ENCODE measurements around the gene ZNF256.

Gene ZNF256

DNA sequence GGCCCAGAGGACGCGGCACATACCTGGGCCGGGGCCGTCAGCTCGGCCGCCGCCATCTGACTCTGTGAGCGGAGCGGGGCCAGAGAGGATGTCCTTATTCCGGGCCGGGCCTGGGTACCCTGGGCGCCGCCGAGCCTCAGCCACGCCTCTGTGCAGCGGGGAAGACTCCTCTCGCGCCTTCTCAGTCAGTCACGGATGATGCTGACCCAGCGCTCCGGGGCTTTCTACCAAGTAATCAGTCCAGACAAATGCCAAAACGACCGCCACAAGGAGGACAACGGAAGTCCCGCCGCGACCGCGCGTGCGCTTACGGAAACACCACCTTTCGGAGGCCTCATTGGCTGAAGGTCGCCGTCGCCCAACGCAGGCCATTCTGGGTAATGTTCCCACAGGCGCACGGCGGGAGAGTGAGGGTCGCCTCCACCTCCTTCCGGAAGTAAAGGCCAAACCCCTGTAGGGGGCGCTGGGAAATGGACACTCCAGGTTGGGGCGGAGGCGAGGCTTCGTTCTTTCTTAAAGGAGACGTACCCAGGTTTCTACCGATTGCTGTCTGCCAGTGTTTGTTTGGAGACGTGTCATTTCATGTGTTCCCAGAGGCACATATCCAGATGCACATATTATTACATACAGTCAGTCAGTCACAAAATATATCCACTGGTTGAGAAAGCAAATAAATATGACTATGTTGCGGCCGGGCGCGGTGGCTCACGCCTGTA lies at the start of gene ZNF256:
ZNF256 (minus strand) TSS at position 288 of the 716 bp plus-strand sequence; CDS start at position 56, 232 bp downstream.
- peak; percentile 92 to 94 for DNase-seq

DNA sequence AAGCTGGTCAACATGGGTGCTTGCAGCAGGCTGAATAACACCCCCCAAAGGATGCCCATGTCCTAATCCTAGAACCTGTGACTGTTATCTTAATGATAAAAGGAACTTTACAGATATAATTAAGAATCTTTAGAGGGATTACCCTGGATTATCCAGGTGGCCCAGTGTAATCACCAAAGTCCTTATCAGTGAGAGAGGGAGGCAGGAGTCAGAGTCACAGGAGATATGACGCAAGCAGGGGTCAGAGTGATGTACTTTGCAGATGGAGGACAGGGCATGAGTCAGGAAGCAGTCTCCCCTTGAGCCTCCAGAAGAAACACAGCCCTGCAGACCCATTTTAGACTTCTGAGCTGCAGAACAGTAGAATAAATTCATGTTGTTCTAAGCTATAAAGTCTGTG lies 45.3 kb upstream of the ZNF256 start:
- DNase-seq, result no peak

DNA sequence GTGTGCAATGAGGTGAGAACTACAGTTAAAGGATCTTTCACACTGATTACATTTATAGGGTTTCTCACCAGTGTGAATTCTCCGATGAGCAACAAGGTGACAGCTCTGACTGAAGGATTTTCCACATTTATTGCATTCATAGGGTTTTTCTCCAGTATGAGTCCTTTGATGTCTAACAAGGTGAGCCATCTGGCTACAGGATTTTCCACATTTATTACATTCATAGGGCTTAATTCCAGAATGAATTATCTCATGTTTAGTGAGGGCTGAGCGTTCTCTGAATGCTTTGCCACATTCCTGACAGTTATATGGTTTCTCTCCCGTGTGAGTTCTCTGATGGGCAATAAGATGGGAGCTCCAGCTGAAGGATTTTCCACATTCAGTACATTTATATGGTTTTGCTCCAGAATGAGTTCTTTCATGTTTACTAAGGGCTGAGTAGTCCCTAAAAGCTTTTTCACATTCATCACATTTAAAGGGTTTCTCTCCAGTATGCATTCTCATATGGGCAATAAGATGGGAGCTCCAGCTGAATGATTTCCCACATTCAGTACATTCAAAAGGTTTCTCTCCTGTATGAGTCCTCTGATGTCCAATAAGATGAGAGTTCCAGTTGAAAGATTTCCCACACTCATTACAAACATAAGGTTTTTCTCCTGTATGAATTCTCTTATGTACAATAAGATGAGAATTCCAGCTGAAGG lies 31.2 kb upstream of the ZNF256 start:
- no peak for DNase-seq

DNA sequence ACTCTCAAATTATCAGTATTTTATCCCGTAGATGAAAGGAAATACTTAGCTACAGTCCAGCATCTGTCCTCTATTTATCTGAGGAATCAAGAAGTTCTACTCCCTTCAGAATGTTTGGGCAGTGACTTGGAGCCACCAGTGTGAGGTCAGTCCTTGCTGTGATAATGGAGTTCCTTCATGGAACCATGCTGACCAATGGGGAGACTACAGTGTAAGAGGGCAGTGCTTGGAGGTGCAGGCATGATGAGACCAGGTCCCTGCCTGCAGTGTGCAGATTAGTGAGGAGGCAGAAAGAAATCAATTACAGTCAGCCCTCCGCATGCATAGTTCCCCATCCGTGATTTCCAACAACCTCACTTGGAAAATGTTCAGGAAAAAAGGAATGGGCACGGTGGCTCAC lies 26.9 kb upstream of the ZNF256 start, which contains the start of gene C19orf18:
C19orf18 (minus strand) TSS at position 101 of the 400 bp plus-strand sequence. CDS start 102 bp downstream, outside the sequence.
- DNase-seq, result no peak

DNA sequence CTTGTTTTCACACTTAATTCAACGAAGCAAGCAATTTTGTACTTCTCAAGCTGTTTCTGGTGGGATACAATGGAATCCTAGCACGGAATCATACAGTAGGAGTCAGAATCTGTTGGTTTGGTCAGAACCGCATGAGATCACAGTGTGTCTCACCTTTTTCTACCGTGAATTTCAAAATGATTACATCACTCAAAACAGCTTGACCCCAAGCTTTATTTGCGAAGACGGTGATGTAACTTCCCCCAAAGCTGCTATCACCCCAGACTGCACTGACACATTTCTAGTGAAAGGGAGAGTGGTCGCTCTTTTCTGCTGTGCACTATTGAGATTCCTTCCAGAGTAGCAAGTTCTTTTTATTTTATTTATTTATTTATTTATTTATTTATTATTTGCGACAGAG lies 17.3 kb upstream of the ZNF256 start:
- DNase-seq, result no peak

DNA sequence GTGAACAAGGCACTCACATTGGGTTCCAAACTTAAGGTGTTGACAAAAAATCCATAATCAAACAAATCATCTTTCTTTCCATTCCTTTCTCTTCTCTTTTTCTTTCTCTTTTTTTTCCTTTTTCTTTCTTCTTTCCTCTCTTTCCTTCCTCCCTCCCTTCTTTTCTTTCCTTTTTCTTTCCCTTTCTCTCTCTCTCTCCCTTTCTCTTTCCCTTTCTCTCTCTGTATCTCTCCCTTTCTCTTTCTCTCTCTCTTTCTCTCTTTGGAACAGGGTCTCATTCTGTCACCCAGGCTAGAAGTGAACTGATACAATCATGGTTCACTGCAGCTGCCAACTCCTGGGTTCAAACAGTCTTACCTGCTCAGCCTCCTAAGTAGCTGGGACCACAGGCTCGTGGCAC lies 14.3 kb upstream of the ZNF256 start:
- no peak for DNase-seq

DNA sequence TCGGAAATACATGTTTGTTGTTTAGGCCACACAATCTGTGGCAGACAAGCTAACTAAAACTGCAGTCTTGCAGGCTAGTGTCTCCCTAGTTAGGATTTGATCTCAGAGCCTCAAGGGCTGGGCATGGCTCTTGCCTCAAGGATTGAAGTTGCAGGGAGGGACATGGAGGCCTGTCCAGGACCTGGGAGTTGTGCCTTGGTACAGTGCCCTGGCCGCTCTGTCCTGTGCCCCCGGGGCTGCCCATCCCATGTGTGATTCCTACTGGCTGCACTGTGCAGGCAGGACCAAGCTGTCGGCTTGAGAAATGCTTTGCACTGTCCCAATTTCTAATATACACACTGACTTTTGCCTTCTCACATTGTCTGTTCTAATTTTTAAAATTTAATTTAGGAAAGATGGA lies 7.5 kb upstream of the ZNF256 start:
- no peak for DNase-seq

DNA sequence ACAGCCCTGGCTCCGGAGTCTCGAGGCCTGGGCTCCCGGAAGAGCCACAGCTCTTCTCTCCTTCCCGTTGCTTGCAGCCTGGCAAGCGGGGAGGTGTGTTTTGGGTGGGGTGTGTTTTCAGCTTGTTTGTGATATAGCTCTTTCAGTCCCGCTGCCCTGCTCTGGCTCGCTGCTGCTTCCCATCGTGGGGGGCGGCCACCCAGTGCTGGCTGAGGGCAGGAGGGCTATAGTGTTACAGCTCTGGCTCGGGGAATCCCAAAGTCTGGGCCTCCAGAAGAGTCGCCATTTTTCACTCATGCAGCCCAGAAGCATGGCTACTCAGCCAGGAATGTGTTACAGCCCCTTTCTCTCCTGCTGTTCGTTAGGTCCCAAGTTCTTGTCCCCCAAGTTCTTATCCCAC lies 2.2 kb upstream of the ZNF256 start:
- no peak for DNase-seq

DNA sequence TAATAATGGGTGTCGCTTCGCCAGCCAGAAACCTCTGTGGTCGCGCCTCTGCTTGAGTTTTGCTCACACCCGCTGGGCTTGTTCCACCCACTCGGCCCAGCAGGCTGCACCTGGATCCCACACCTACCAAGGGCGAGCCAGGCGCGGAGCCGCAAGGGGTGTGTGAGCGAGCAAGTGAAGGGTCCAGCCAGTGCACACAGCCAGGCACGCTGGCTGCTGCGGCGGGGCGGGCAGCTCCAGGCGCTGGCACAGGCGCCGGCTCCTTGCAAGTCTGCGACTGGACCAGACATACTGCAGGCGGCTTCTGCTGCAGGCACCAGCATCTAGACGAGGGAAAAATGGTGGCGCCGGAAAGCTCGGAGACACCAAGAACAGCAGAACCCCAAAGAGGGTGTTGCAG lies 1.8 kb upstream of the ZNF256 start:
- DNase-seq, result no peak

DNA sequence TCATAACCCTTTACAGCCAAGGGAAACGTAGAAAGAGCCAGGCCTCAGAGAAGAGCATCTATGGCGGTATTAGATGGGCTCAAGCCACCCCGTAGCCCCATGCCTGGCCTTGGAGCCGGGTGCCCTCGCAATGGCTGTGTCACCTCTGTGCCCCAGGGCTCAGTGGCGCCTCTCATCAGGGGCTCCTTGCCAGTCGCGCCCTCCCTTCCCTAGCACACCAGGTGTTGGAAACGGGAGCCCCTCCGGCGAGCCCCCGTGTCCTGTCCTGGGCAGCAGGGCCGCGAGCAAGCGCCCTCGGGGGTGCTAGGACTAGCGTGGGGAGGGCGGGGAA lies 453 bp downstream of the ZNF256 start:
- no peak for DNase-seq

DNA sequence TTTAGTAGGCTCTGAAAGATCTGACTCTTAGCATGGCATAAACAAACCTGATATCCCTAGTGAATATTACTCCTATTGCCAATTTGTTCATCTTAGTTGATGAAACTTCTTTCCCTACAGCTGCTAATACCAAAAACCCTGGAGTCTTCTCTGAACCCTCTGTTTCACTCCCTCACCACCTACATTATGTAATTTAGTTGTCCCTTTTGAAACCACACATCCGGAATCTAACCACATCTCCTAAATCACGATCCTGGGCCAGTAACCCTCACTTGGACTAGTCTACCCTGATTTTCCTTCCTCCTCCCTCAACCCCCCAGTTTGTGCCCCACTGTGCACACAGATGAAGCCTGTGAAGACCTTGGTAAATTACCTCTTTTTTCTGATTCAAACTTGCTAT lies 1.2 kb downstream of the ZNF256 start:
- DNase-seq, result no peak

DNA sequence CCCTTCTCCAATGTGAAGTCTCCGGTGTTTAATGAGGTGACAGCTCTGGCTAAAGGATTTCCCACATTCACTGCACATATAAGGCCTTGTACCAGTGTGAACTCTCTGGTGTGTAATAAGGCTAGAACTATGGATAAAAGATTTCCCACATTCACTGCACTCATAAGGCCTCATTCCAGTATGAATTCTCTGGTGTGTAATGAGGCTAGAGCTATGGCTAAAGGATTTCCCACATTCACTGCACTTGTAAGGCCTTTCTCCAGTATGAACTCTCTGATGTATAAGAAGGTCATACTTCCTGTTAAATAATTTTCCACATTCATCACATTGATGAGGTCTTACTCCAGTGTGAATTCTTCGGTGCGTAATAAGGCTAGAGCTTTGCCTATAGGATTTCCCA lies 5.9 kb downstream of the ZNF256 start:
- DNase-seq, result no peak

DNA sequence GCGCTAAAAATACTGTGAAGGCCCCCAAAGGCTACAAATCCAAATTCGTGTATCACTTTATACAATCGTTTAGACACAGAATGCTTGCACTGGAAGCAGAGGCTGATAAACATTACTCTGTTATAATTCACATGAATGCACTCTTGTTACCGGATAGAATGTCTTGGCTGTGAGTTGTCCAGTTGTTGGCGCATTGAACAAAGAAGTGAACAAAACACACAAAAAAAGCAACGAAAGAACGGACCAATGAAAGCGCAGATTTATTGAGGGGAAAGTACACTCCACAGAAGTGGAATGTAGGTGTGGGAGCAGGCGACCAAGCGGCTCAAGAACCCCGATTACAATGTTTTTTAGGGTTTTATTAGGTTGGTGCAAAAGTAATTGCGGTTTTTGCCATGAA lies 11.8 kb downstream of the ZNF256 start:
- DNase-seq, result no peak

DNA sequence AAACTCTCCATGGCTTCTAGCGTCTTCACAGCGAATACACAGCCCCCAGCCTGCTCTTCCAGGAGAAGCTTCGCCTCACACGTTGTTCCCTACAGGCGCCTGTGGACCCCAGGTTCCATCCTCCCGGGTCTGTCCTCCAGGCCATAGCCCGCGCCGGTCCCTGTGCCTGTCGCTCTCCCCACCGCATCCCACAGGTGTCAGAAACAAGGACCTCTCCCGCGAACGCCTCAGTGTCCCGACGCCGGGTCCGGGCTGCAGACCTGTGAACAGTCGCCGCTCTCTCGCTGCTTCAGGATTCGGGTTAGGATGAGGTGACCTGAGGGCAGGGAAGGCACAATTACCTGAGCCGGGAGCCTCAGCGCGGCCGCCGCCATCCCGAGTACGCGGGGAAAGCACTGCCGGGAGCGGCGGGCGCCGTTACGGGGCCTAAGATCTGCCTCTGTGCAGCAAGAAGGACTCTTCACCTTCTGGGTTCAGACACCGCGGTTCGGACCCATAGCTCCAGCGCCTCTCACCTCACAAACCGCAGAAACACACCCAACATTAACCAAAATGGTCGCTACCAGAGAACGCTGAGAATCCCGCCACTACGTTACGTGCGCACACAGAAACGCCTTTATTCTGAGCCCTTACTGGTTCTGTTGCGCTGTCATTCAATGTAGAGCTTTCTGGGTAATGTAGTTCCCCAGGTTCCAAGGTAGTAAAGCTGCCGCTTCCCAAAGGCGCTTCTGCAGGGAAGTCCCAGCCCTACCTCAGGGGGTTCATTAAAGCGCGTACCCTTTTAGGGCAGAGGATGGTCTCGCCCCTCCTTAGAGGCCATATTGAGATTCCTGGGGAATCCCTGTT lies 12.5 kb downstream of the ZNF256 start, which contains the start of gene ZNF418:
ZNF418 (minus strand) TSS at position 583 of the 846 bp plus-strand sequence. CDS start 1,580 bp downstream, outside the sequence.
- DNase-seq, result peak; percentile 43 to 50

DNA sequence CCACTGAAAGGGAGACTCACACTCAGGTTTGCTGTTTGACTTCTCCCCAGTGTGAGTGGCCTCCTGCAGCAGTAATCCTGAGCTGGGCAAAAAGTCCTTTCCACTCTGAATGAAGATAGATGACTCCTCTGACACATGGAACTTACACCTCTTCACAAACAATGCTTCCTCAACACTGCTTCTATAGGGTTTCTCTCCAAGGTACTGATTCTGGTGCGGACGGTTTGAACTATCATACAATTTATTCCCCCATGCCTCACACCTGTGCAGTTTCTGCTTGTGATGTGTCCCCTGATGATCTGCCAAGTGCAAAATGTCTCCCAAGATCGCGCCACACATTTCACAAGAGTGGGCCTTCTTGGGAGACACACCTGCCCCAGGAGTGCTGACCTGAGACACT lies 19.9 kb downstream of the ZNF256 start:
- DNase-seq, result no peak

DNA sequence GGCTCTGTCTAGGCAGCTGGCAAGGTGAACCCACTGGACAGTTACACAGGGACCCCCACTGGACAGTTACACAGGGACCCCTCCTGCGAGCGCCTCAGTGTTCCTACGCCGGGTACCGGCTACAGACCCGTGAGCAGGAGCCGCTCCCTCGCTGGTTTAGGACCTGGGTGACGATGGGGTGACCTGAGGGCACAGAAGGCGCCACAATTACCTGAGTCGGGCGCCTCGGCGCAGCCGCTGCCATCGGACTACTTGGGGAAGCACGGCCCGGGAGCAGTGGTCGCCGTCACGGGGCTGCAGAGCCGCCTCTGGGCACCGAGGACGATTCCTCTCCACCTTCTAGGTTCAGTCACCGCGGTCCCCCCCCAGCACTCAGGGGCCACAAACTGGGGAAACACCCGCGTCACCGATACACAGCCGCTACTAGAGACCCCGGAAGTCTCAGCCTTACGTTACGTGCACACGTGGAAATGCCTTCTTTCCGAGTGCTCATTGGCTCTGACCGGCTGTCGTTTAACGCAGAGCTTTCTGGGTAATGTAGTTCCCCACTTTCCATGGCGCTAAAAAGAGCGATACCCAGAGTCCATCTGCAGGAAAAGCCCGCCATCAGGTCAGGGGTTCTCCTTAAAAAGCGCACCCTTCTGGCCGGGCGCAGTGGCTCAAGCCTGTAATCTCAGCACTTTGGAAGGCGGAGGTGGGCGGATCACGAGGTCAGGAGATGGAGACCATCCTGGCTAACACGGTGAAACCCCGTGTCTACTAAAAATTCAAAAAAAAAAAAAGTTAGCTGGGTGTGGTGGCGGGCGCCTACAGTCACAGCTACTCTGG lies 31.1 kb downstream of the ZNF256 start, which contains the start of gene ZNF417:
ZNF417 (minus strand) TSS at position 425 of the 828 bp plus-strand sequence; CDS start at position 244, 181 bp downstream.
- peak; percentile 80 to 84 for DNase-seq

DNA sequence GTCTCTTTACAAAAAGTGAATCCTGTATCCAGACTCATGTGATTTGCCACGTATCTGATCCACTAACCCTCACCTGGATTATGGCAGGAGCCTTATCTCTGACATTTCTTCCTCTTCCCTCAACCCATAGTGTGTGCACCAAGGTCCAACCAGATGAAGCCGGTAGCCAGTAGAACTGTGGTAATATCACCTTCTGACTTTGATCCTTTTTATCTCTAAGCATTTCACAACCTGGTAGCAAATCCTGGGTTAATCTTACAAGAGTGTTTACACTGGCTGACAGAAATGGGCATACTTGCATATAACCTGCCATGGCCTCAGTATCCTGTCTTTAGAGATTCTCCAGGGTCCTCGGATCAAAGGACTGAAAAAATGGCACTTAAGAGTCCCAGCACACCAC lies 33.0 kb downstream of the ZNF256 start:
- no peak for DNase-seq

DNA sequence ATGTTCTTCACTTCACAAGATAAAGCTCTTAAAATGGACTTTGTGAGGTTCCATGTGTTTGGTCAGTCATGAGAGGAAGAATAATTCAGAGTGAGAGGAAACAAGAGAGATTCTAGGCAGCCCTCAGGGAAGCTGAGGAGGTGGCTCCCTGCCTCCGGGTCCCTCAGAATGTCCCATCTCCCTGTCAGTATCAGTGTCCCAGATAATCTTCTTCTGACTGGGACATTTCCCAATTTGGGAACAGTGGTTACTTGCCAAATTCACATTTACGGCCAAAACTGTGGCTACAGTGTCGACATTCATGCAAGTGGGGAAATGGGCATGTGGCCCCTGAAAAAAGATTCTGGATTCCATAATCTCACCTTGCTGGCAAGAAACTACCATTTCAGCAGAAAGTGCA lies 40.1 kb downstream of the ZNF256 start:
- no peak for DNase-seq

DNA sequence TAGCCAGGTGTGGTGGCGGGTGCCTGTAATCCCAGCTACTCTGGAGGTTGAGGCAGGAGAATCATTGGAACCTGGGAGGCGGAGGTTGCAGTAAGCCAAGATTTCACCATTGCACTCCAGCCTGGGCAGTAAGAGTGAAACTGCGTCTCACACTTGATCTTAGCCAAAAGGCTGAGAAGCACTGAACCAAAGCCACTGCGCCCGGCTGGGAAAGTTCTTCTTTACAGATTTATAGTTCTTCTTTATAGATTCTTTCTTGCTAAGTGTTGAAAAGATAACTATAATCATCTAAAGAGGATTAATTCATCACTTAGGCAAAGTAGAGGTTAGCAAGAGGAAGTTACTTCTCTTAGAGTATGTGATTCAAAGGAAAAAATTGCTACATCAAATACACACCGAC lies 42.2 kb downstream of the ZNF256 start:
- DNase-seq, result no peak

DNA sequence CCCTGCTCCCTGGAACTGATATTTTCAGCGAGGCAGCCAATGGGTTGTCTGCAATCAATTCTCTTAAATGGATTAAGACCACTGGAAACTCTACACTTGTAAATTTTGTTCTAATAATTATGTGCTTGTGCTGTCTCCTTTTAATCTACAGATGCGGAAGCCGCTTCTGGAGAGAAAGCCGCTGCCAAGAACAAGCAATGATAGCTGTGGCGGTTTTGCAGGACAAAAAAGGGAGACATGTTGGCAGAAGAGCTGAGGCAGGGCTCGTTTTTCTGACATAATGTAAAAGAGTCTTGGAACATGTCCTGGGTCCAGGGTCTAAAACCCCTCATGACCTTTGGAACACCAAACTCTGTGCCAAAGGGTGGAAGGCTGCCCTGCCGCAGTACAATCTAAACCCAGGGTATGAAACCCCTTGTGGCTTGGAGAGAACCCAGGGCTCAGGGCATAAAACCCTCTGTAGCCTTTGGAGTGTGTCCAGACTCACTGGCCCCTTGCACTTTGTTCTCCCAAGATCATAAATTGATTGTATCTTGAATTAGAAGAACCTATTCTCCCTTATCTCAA lies 43.8 kb downstream of the ZNF256 start:
- no peak for DNase-seq

DNA sequence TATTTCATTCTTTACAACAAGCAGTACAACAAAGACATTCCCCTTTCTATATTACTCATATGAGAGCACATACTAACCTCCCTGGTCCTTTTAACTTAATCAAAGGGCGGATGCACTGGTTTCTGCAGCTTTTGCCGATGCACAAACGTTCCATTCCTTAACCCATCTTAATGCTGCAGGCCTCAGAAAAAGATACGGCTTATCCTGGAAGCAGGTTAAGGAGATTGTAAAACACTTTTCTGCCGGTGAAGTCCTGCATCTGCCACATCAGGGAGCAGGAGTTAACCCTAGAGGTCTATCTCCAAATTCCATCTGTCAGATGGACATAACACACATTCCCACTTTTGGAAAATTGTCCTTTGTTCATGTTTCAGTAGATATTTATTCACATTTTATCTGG lies 47.2 kb downstream of the ZNF256 start:
- DNase-seq, result no peak

Data from activated T-cell treated with anti-CD3 and anti-CD28 coated beads, Interleukin-2, amount 50 U/mL, for 48 hours (primary cell).